Stimulated activated CD4-positive, alpha-beta T cell treated with anti-CD3 and anti-CD28 coated beads, Interleukin-2, amount 100 ng/mL, for 24 hours (primary cell): ENCODE results near the gene PRUNE2.

ENCODE experiments used
- DNase-seq, 2 donors: peaks; one replicate each; pipeline ENCODE4 v3.0.0-alpha.2; 2020

Gene PRUNE2

GRCh38 chr9:76897804-76898525 lies 7.9 kb downstream of the PRUNE2 start:
- DNase-seq: no peak

- DNase-seq: no peak
Measured at GRCh38 chr9:76896035-76896434, 9.9 kb downstream of the PRUNE2 start.

- no peak for DNase-seq
Measured at GRCh38 chr9:76895186-76895585, 10.7 kb downstream of the PRUNE2 start.

GRCh38 chr9:76894198-76894597 lies 11.7 kb downstream of the PRUNE2 start:
- DNase-seq: no peak

- no peak for DNase-seq
Measured at GRCh38 chr9:76893395-76893932, 12.4 kb downstream of the PRUNE2 start.

GRCh38 chr9:76891874-76892273 lies 14.0 kb downstream of the PRUNE2 start:
- DNase-seq: no peak

GRCh38 chr9:76891279-76891678 lies 14.6 kb downstream of the PRUNE2 start:
- DNase-seq: no peak

GRCh38 chr9:76887951-76888350 lies 18.0 kb downstream of the PRUNE2 start:
- no peak for DNase-seq

GRCh38 chr9:76887003-76887821 lies 18.7 kb downstream of the PRUNE2 start:
- no peak for DNase-seq

GRCh38 chr9:76886318-76886717 lies 19.6 kb downstream of the PRUNE2 start:
- DNase-seq: no peak

GRCh38 chr9:76884823-76885222 lies 21.1 kb downstream of the PRUNE2 start:
- no peak for DNase-seq

GRCh38 chr9:76883341-76883855 lies 22.5 kb downstream of the PRUNE2 start:
- DNase-seq: no peak

GRCh38 chr9:76882686-76883085 lies 23.2 kb downstream of the PRUNE2 start:
- DNase-seq: no peak

GRCh38 chr9:76880210-76880609 lies 25.7 kb downstream of the PRUNE2 start:
- DNase-seq: no peak

- DNase-seq: no peak
Measured at GRCh38 chr9:76878933-76879332, 27.0 kb downstream of the PRUNE2 start.

- DNase-seq: no peak
Measured at GRCh38 chr9:76877961-76878360, 28.0 kb downstream of the PRUNE2 start.

GRCh38 chr9:76876098-76876497 lies 29.8 kb downstream of the PRUNE2 start:
- DNase-seq: no peak

- no peak for DNase-seq
Measured at GRCh38 chr9:76873821-76874220, 32.1 kb downstream of the PRUNE2 start.

GRCh38 chr9:76873056-76873792 lies 32.7 kb downstream of the PRUNE2 start:
- DNase-seq: no peak

GRCh38 chr9:76868897-76869296 lies 37.0 kb downstream of the PRUNE2 start:
- DNase-seq: no peak

GRCh38 chr9:76866689-76867088 lies 39.2 kb downstream of the PRUNE2 start:
- no peak for DNase-seq

- DNase-seq: no peak
Measured at GRCh38 chr9:76863832-76864231, 42.1 kb downstream of the PRUNE2 start.

GRCh38 chr9:76859860-76860259 lies 46.1 kb downstream of the PRUNE2 start:
- no peak for DNase-seq
